Stimulated activated CD4-positive, alpha-beta T cell treated with anti-CD3 and anti-CD28 coated beads, TNF-alpha, amount 100 ng/mL, for 24 hours (primary cell): ENCODE data around the gene METRN.

Source experiments
- DNase-seq, 3 experiments: peaks; one replicate each; pipeline ENCODE4 v3.0.0-alpha.2; 2020; ENCODE audit warnings: low read depth in 3 of 3

METRN gene

GRCh38 chr16:759110-759910, 44.4 kb downstream of the METRN start:
- no peak for DNase-seq

- no peak for DNase-seq
Observed at GRCh38 chr16:760065-760464, 45.1 kb downstream of the METRN start.

- DNase-seq, result no peak
Observed at GRCh38 chr16:760545-761343, 45.8 kb downstream of the METRN start, which contains the start of gene MSLN. TSS of gene MSLN (plus strand) at chr16:760734. CDS start at chr16:762681, 1,947 bp downstream.

- DNase-seq, result no peak
Observed at GRCh38 chr16:761625-762513, 47.0 kb downstream of the METRN start.

GRCh38 chr16:762595-763268, 47.8 kb downstream of the METRN start:
- DNase-seq, result no peak

GRCh38 chr16:763369-764183, 48.7 kb downstream of the METRN start:
- no peak for DNase-seq

GRCh38 chr16:764184-764750, 49.3 kb downstream of the METRN start:
- DNase-seq, result no peak

GRCh38 chr16:764848-765487, 50.0 kb downstream of the METRN start:
- DNase-seq, result no peak

GRCh38 chr16:765488-765865, 50.6 kb downstream of the METRN start:
- DNase-seq, result no peak

- no peak for DNase-seq
Observed at GRCh38 chr16:766008-766819, 51.3 kb downstream of the METRN start.

- DNase-seq, result no peak
Observed at GRCh38 chr16:766820-767640, 52.1 kb downstream of the METRN start.

GRCh38 chr16:767743-768235, 52.9 kb downstream of the METRN start:
- DNase-seq, result no peak

- no peak for DNase-seq
Observed at GRCh38 chr16:768428-768827, 53.5 kb downstream of the METRN start.
